HG02798 (cell line): Measurements from ENCODE around the gene FYN.

Experiments used
- ATAC-seq: cut with Tn5 transposase; IDR thresholded peaks from one replicate; pipeline ENCODE4 v1.9.1; 2021; ENCODE audit warnings: mild to moderate bottlenecking; ENCODE audit not compliant: unreplicated experiment, poor library complexity

Gene FYN

GRCh38 chr6:111624401-111625098 lies 248.7 kb downstream of the FYN start:
- no peak for ATAC-seq

GRCh38 chr6:111623046-111623718 lies 250.1 kb downstream of the FYN start:
- no peak for ATAC-seq

GRCh38 chr6:111620169-111620568 lies 253.1 kb downstream of the FYN start:
- no peak for ATAC-seq

- no peak for ATAC-seq
Observed at GRCh38 chr6:111618407-111618806, 254.8 kb downstream of the FYN start.

- no peak for ATAC-seq
Observed at GRCh38 chr6:111617149-111617548, 256.1 kb downstream of the FYN start.

- ATAC-seq = no peak
Observed at GRCh38 chr6:111615916-111616612, 257.2 kb downstream of the FYN start.

- no peak for ATAC-seq
Observed at GRCh38 chr6:111614833-111615582, 258.2 kb downstream of the FYN start.

- ATAC-seq = no peak
Observed at GRCh38 chr6:111612379-111612778, 260.9 kb downstream of the FYN start.

GRCh38 chr6:111610548-111611172 lies 262.6 kb downstream of the FYN start:
- ATAC-seq = no peak
